Pancreas (tissue), 10 donors: ENCODE measurements around the gene RASL10B. TPM values are rescaled to one million over a fixed set of nuclear protein-coding genes. Genes with fewer than 3 reads are reported as not detected.
A peak's percentile ranks its signal among the peaks of the same experiment; 100 is the strongest.

Experiments
- ATAC-seq, 4 donors: fragments of 200-7000 bp; cut with Tn5 transposase; one replicate each; pipeline versions ENCODE4 v1.8.0 to v1.9.1; 2020; ENCODE audit warnings: mild to moderate bottlenecking in 4 of 4, moderate library complexity in 4 of 4
- DNase-seq, 6 donors: peaks; one replicate each; pipeline ENCODE4 v3.0.0-alpha.2; 2020
- FAIRE-seq: peaks from 2 replicates; lab custom pipeline; 2012; peaks lifted over from hg19 to GRCh38; lab: Jason Lieb, UNC
- H3K27ac ChIP-seq, 4 donors: fragments of 200-600 bp; sonication (generic); 1 replicate in 3 of 4; 2 replicates in 1 of 4; pipeline versions ENCODE4 v1.5.0 to v1.8.0; 2020
- H3K27me3 ChIP-seq, 4 donors: fragments of 200-600 bp; one replicate each; pipeline ENCODE4 v1.8.0; 2021
- H3K36me3 ChIP-seq, 3 donors: fragments of 200-600 bp; sonication (generic) in 1 of 3; one replicate each; pipeline versions ENCODE4 v1.5.0 to v1.8.0; 2020 to 2021
- H3K4me1 ChIP-seq, 3 donors: fragments of 200-600 bp; one replicate each; pipeline ENCODE4 v1.8.0; 2021
- H3K4me3 ChIP-seq, 4 donors: fragments of 200-600 bp; sonication (generic) in 2 of 4; one replicate each; pipeline versions ENCODE4 v1.5.0 to v1.8.0; 2020 to 2021
- H3K9me3 ChIP-seq, 4 donors: fragments of 200-600 bp; one replicate each; pipeline ENCODE4 v1.8.0; 2021
- WGBS, 2 donors: extraction: QIAGEN DNeasy Blood & Tissue Kit; methylation state at CpG; one replicate each; pipeline ENCODE4 v1.1.7; 2013; 5-methylcytosine and 5-hydroxymethylcytosine counted together
- intact Hi-C, 3 donors: fragments of 100-400 bp; cut with DNase I; formaldehyde crosslinking; loops; one replicate each; pipeline versions ENCODE4 v1.11.1 to v1.14.2; 2022
- polyA plus RNA-seq, 2 donors: library from polyadenylated mRNA; stranded (reverse); fragments of 200-250 nt; gene quantifications; one replicate each; pipeline ENCODE4 v1.2.3, GENCODE V29; 2013
- total RNA-seq, 6 donors: library from RNA; stranded (reverse); fragmentation: NEBNext Ultra II Directional in 4 of 6; extraction: Animal tissue kit (Norgen Biotek cat#: 25700) in 4 of 6; gene quantifications; one replicate each; pipeline versions ENCODE4 v1.2.1 to v1.2.4, GENCODE V29; 2021 to 2023
- TF ChIP-seq, protein P1 (sequence below), 4 donors: fragments of 200-600 bp; sonication (generic) in 3 of 4; IDR thresholded peaks; one replicate each; pipeline versions ENCODE4 v1.5.0 to v1.8.0; 2021; ENCODE audit warnings: antibody characterized with exemption in 4 of 4
- donor health status: healthy with polysubstance abuse.
- donor health status: DM: no; HTN: no; CAD: no; lungs with moderate emphysema.
- donor health status: DM: no; HTN: no; CAD: no.
- donor health status: control.
- donor health status: control.
- donor health status: Bipolar disorder and iron deficiency.
- donor health status: DM: yes; HTN: yes; CAD: no.
- donor health status: DM: no; HTN: no; CAD: no.
- donor health status: DM: no; HTN: no; CAD: no.
- donor health status: DM: yes; HTN: yes; CAD: no.

The RASL10B gene, protein sequence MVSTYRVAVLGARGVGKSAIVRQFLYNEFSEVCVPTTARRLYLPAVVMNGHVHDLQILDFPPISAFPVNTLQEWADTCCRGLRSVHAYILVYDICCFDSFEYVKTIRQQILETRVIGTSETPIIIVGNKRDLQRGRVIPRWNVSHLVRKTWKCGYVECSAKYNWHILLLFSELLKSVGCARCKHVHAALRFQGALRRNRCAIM
- total RNA-seq (1 to 10 TPM; 3.1 to 4.9 (median 4.0) TPM), polyA plus RNA-seq (1 to 10 TPM; 2.5 to 6.3 TPM)

DNA sequence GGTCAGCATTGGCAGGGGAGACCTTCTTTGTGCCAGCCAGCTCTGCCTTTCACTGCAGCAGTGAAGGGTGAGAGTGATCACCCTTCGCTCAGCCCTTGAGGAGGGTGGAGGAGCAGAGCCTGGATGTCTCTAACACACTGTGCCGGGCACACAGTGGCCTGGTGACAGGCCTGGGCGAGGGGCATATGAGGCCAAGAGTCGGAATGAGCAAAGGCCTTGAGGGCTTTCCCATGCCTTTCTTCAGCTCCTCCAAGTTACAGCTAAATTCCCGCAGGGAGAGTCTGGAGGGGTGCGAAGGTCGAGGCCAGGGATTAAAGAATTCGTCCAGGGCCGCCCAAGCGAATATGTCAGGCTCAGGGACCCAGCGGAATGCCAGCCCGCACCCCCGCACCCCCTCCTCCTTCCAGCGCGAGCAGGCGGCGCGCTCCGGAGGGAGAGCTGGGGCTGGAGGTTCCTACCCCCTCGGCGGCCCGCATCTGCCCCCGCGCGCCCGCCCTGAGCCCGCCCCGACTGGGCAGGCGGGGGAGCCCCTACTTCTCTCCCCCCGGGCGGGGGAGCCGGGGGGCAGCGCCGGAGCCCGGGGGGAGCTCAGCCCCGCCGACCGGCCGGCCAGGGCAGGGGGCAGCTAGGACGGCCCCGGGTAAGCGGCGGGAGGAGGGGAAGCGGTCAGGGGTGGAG, at the start of gene RASL10B:
RASL10B (plus strand) TSS at position 401 of the 678 bp plus-strand sequence. CDS start 3,546 bp downstream, outside the sequence.
- FAIRE-seq: no peak
- H3K36me3 ChIP-seq: no peaks in the 10 kb centered on the region
- intact Hi-C loops: no loop called here
- H3K27ac ChIP-seq: no peak within 1 kb of the TSS
- H3K9me3 ChIP-seq: no peaks in the 10 kb centered on the region
- peak; percentile 85 to 95 (median 92) for ATAC-seq
- H3K27me3 ChIP-seq: no peaks in the 10 kb centered on the region
- H3K4me1 ChIP-seq: peaks cover 0 to 11% (median 6%) of the 10 kb centered on the region in 3 donors
- TF ChIP-seq, protein P1, sequence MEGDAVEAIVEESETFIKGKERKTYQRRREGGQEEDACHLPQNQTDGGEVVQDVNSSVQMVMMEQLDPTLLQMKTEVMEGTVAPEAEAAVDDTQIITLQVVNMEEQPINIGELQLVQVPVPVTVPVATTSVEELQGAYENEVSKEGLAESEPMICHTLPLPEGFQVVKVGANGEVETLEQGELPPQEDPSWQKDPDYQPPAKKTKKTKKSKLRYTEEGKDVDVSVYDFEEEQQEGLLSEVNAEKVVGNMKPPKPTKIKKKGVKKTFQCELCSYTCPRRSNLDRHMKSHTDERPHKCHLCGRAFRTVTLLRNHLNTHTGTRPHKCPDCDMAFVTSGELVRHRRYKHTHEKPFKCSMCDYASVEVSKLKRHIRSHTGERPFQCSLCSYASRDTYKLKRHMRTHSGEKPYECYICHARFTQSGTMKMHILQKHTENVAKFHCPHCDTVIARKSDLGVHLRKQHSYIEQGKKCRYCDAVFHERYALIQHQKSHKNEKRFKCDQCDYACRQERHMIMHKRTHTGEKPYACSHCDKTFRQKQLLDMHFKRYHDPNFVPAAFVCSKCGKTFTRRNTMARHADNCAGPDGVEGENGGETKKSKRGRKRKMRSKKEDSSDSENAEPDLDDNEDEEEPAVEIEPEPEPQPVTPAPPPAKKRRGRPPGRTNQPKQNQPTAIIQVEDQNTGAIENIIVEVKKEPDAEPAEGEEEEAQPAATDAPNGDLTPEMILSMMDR (IDR thresholded peaks at IDR 0.05): no peak
- 3 to 10% methylated on average over 18 to 44 of the region's 44 CpGs for WGBS, 2 donors
- peak; percentile 58 to 88 (median 68) for DNase-seq
- peak within 1 kb of the TSS; percentile 48 to 76 (median 68) for H3K4me3 ChIP-seq

DNA sequence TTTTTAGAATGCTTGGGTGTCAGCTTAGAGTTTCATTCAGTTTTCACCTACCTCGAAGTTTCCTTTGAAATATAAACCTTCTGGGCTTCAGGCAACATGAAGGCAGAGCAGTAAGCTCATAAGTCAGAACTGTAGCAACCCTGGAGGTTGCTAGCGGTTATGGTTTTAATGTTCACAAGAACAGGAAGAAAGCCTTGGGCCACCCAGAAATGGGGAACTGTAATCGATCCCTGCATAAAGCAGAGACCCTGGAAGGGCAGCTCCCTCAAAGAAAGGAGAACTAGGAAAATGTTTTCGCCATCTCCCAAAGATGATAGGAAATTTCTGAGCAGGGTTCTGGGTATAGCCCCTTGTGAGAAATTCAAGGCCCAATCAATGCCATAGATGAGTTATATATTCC, 47.8 kb upstream of the RASL10B start:
- no peak overlapping the region for H3K4me3 ChIP-seq
- no peaks in the 10 kb centered on the region for H3K4me1 ChIP-seq
- H3K36me3 ChIP-seq: peaks cover 0 to 9% (median 0%) of the 10 kb centered on the region in 3 donors
- intact Hi-C loops: no loop called here
- no peak overlapping the region for H3K27ac ChIP-seq
- no peaks in the 10 kb centered on the region for H3K27me3 ChIP-seq
- ATAC-seq: peak in 1 of 4 donors; percentile 38
- 78 to 84% methylated on average over 4 of the region's 4 CpGs for WGBS, 2 donors
- FAIRE-seq: no peak
- no peak for DNase-seq
- H3K9me3 ChIP-seq: no peaks in the 10 kb centered on the region
- TF ChIP-seq, protein P1 (IDR thresholded peaks at IDR 0.05): no peak

DNA sequence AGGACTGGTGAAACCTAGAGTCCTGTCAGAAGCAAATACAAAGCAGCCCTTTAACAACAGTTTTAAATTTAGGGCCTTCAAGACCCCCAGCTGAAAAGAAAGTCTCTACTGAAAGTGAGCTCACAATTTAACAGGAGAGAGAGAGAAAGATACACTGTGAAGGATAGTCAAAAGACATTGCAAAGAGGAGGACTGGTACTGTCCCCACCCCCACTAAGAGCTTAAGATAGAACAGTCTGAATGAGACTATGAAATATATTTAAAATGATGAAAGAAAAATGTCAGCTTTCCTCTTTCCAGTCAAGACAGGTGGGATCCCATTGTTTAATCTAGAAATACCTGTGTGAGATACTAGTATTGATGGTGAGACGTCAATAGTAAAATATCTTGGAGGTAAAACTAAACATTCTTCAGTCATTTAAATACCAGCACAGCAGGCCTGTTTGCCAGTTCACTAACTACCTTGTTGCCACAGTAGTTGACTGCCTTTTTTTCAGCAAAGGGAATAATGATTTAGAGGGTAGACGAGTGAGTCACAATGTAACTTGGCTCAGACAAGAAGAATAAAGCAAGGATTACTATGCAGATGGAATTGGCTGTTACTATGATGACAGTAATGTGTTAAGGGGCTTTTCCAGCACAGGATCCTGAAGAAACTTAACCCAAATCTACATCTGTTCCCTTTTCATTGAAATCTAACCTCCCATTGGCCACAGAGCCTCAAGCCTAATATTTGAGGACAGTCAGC, 47.2 kb upstream of the RASL10B start:
- intact Hi-C loops: no loop called here
- Histone ChIP-seq H3K27me3 (no peaks in the 10 kb centered on the region), H3K36me3 (peaks cover 0 to 9% (median 0%) of the 10 kb centered on the region in 3 donors), H3K27ac (no peak overlapping the region), H3K4me1 (no peaks in the 10 kb centered on the region), H3K4me3 (no peak overlapping the region), H3K9me3 (no peaks in the 10 kb centered on the region)
- DNase-seq (no peak), ATAC-seq (no peak), FAIRE-seq (no peak)
- TF ChIP-seq, protein P1 (IDR thresholded peaks at IDR 0.05): no peak
- WGBS, 2 donors: 88 to 94% methylated on average over 2 of the region's 2 CpGs

DNA sequence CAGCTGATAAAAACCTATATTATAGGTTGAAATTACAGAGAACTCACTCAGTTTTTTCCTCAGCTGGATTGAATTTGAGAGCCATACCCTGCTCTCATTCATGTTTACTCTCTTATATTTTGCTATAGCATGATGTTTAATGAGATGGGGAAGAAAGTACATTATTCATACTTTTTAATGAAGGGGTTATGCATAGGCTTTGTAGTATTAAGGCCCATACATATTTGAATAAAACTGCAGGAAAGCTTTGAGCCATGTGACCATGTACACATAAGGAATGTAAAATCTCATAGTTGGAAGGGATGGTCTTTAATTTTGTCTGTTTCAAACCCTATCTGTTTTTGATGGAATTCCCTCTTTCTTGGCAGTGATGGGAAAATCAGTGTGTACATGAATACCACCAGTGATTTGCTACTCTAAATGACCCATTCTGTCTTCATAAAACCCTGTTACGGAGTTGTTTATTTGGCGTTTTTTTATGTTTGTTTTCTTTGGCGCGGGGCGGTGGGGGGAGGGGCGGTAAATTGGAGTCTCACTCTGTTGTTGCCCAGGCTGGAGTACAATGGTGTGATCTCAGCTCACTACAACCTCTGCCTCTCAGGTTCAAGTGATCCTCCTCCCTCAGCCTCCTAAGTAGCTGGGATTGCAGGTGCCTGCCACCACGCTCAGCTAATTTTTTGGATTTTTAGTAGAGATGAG, 38.8 kb upstream of the RASL10B start:
- no peak for ATAC-seq

More for the DNA sequence above, 38.8 kb upstream of the RASL10B start:
- H3K9me3 ChIP-seq: no peaks in the 10 kb centered on the region
- DNase-seq (no peak), FAIRE-seq (no peak)
- no peaks in the 10 kb centered on the region for H3K4me1 ChIP-seq
- no peak overlapping the region for H3K4me3 ChIP-seq
- TF ChIP-seq, protein P1 (IDR thresholded peaks at IDR 0.05): no peak
- no peak overlapping the region for H3K27ac ChIP-seq
- intact Hi-C loops: no loop called here
- H3K27me3 ChIP-seq: no peaks in the 10 kb centered on the region
- peaks cover 0 to 11% (median 0%) of the 10 kb centered on the region in 3 donors for H3K36me3 ChIP-seq
- 83 to 85% methylated on average over 7 of the region's 7 CpGs for WGBS, 2 donors
